GM19193 (cell line): ENCODE measurements around the gene SRRT.

Source experiments
- POLR2A ChIP-seq: IDR thresholded peaks from 4 replicates; pipeline ENCODE4 v1.6.1; 2011; ENCODE audit not compliant: insufficient read depth, insufficient read length; ENCODE audit errors: extremely low read depth

Gene SRRT

DNA sequence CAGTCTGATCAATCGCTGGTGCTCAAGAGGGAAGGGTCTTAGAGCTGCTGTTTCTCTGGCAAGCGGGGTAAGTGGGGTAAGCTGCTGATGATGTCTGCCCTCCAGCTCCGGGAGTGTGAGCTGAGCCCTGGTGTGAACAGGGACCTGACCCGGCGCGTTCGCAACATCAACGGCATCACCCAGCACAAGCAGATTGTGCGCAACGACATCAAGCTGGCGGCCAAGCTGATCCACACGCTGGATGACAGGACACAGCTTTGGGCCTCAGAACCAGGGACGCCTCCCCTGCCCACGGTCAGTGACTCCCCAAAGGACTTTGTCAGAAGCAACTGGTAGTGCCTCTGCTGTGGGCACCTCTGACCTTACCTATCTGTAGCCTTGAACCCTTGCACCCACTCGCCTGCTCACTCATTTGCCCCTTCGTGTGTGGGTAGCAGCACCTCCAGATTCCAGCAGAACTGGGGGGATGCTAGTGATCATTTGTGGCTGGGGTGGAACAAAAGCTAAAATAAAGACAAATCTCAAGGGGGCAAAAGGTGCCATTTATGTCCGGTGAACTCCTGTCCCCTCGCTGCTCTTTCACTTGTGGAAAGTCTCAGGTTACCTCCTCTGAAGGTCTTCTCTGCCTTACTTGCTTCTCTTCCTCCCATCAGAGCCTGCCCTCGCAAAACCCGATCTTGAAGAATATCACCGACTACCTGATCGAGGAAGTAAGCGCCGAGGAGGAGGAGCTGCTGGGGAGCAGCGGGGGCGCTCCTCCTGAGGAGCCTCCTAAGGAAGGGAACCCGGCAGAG, 11.4 kb downstream of the SRRT start:
- TF ChIP-seq POLR2A = no peak

GRCh38 chr7:100886936-100887515, 12.1 kb downstream of the SRRT start:
- no peak for TF ChIP-seq POLR2A

- TF ChIP-seq POLR2A = peak; percentile 59
These were observed 12.8 kb downstream of the SRRT start for GRCh38 chr7:100887516-100888290.

DNA sequence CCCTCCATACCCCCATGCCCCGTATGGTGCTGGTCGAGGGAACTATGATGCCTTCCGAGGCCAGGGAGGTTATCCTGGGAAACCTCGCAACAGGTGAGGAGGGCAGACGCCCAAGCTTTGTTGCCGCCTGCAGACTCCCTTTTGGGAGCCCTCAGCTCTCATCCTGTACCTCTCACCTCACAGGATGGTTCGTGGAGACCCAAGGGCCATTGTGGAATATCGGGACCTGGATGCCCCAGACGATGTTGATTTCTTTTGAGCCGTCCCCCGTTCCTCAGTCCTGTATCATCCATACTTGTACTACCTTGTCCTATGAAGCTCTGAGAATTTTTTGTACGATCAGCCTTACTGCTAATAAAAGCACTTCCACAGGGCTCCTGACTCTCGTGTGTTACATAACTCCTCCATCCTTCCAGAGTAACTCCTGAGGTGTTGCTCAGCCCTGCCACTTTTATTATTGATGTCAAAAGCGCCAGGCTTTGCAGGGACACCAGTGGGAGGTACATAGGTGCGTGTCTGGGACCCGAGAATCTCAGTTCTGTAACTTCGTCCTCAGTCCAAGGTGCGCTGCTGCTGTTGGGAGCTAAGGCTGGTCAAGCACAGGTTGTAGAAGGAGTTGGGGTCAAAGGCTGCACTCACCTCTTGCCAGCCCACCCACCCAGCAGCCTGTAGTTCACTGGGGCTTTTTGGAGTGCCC, 13.5 kb downstream of the SRRT start:
- peak; percentile 41 for TF ChIP-seq POLR2A

- TF ChIP-seq POLR2A = peak; percentile 66
These were observed 14.3 kb downstream of the SRRT start, which contains the start of gene UFSP1 for GRCh38 chr7:100888988-100889750. UFSP1 (minus strand) TSS chr7:100889715; CDS start chr7:100889271, 444 bp downstream.

- peak; percentile 29 for TF ChIP-seq POLR2A
These were observed 16.0 kb downstream of the SRRT start for GRCh38 chr7:100890653-100891567.

GRCh38 chr7:100891568-100892247, 16.8 kb downstream of the SRRT start:
- no peak for TF ChIP-seq POLR2A

DNA sequence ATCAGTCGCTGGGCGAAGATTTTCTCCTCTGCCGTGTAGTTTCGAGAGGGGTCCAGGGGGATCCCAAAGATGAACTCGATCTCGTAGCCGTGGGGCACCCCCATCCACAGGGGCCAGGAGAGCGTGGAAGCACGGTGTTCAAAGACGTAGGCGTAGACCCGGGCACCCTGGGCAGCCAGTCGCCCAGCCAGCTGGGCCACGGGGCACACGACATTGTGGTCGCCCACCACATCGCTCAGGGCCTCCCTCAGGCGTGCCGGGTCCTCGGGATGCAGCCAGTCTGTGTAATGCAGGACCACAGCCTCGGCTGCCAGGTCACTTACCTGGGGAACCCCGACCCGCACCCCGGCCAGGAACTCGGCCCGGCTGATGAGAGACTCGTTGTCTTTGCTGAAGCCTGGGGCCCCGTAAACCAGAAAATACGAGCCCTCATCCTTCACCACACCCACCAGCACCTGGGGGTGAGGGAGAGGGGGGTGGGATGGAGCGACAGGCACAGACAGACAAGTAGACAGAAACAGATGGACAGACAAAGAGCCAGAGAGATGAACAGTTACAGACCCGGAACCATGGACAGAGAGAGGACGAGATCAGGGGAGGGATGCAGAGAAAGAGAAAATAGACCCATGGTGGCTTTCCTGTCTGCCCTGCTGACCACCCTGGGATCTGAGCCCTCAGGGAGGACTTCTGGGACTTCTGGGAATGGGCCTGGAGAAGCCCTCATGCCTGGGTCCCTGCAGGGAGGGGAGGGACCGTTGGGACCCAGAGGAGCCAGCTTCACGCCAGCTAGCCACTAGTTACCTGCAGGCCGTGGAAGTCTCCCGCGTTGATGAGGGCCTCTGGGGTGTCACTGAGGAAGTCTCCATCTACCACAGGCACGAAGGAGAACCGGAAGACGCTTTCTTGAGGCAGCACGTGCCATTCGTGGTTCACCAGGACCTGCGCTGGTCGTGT, 17.7 kb downstream of the SRRT start:
- no peak for TF ChIP-seq POLR2A

DNA sequence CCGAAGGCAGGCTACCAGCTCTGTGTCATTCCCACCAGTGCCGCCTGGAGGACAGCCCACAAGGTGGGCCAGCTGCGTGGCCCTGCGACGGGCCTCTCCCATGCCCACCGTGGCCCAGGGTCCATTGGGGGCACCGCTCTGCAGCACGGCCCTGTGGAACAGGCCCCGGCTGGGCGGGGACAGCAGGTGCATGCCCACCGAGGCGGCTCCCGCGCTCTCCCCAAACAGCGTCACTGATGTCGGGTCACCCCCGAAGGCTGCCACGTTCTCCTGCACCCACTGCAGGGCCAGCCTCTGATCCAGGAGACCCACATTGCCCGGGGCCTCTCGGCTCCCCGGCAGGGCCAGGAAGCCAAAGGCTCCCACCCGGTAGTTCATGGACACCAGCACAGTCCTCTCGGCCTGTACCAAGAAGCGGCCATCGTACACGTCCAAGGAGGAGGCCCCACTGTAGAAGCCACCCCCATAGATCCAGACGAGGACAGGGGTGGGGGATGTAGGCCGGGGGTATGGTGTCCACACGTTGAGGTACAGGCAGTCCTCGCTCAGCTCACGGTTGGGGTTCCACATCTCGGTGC, 18.5 kb downstream of the SRRT start:
- TF ChIP-seq POLR2A = no peak

DNA sequence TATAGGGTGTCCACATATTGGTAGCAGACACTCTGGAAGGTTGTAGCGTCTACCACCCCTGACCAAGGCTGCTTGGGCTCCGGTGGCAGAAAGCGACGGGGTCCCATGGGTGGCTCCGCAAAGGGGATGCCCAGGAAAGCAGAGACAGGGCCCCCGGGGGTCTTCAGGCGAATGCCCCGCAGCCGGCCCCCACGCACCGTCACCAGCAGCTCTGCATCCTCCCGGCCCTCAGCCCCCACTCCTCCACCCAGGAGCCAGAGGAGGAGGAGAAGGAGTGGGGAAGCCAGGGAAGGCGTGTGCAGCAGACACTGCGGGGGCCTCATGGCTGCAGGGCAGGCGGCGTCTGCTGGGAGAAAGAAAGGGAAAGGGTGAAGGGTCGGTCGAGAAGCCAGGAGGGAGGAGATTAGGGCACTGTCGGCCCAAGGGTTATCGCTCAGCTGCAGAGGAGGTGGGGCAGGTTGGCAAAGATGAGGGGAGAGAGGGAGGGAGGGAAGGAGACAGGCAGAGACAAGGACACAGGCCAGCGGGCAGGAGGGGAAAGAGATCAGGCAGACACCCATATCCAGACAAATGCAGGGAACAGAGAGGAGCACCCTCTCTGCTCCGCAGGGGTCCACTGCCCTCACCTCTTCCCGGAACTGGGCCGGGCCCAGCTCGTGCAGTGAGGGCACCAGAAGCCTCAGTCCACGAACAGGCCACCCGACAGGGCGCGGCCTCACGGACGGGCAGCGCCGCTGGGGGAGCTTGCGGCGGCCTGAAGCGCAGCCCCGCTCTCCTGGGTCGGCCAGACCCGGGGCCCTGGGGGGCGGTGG, 19.2 kb downstream of the SRRT start:
- TF ChIP-seq POLR2A = no peak
